K562 (cell line): Measurements from ENCODE around the gene VSIG10. TPM values are rescaled to one million over a fixed set of nuclear protein-coding genes. Genes with fewer than 3 reads are reported as not detected.

Experiments used
- CBFA2T2 ChIP-seq: fragments of 450-650 bp; conservative IDR thresholded peaks from 2 replicates; pipeline ENCODE4 v1.6.1; 2017; ENCODE audit warnings: mild to moderate bottlenecking
- E2F5 ChIP-seq: sonication (generic); formaldehyde crosslinking; IDR thresholded peaks from 2 replicates; pipeline ENCODE4 v1.8.0; 2022; ENCODE audit warnings: mild to moderate bottlenecking, missing genetic modification reagents
- E2F6 ChIP-seq, 2 experiments: IDR thresholded peaks; 2 replicates each; pipeline ENCODE4 v1.6.1; 2011; ENCODE audit warnings: borderline replicate concordance in 1 of 2, control low read depth in 1 of 2, low read depth in 1 of 2, low read length in 1 of 2, mild to moderate bottlenecking in 1 of 2, mixed read lengths in 1 of 2, moderate library complexity in 1 of 2; ENCODE audit not compliant: insufficient read depth in 1 of 2, insufficient read length in 1 of 2, poor library complexity in 1 of 2, severe bottlenecking in 1 of 2; ENCODE audit errors: extremely low read depth in 1 of 2
- HDAC2 ChIP-seq: fragments of 450-650 bp; IDR thresholded peaks from 2 replicates; pipeline ENCODE4 v1.6.1; 2016; ENCODE audit warnings: mild to moderate bottlenecking
- HMGN3 ChIP-seq: IDR thresholded peaks from 2 replicates; pipeline ENCODE4 v1.6.1; 2011; ENCODE audit warnings: borderline replicate concordance, low read depth, mild to moderate bottlenecking, mixed read lengths, low read length; ENCODE audit not compliant: insufficient read length; ENCODE audit errors: extremely low read depth
- KDM2B ChIP-seq: fragments of 250-450 bp; sonication (Bioruptor Pico); IDR thresholded peaks from 2 replicates; pipeline ENCODE4 v1.8.0; 2021; ENCODE audit warnings: mild to moderate bottlenecking, moderate library complexity
- KLF16 ChIP-seq: IDR thresholded peaks from 2 replicates; pipeline ENCODE4 v1.6.1; 2016; ENCODE audit warnings: antibody characterized with exemption
- PHF20 ChIP-seq: fragments of 450-650 bp; IDR thresholded peaks from 2 replicates; pipeline ENCODE4 v1.6.1; 2018; ENCODE audit not compliant: partially characterized antibody
- PTBP1 ChIP-seq: fragments of 200-400 bp; formaldehyde crosslinking; IDR thresholded peaks from 2 replicates; pipeline ENCODE4 v1.6.1; 2017; ENCODE audit warnings: low read depth, low read length
- RUNX1 ChIP-seq: sonication (generic); IDR thresholded peaks from 2 replicates; pipeline ENCODE4 v1.6.1; 2016; ENCODE audit warnings: antibody characterized with exemption, low read depth
- TAF7 ChIP-seq: fragments of 450-650 bp; IDR thresholded peaks from 2 replicates; pipeline ENCODE4 v1.6.1; 2016; ENCODE audit warnings: missing genetic modification characterization, missing compliant biosample characterization
- TAF9B ChIP-seq: fragments of 450-650 bp; IDR thresholded peaks from 2 replicates; pipeline ENCODE4 v1.6.1; 2018; ENCODE audit warnings: mild to moderate bottlenecking; ENCODE audit not compliant: partially characterized antibody
- TFAP4 ChIP-seq: sonication (generic); formaldehyde crosslinking; IDR thresholded peaks from 2 replicates; pipeline ENCODE4 v1.8.0; 2022; ENCODE audit warnings: missing genetic modification reagents, mild to moderate bottlenecking, moderate library complexity, borderline replicate concordance
- ZBTB5 ChIP-seq: fragments of 450-650 bp; IDR thresholded peaks from 2 replicates; pipeline ENCODE4 v1.6.1; 2017; ENCODE audit warnings: antibody characterized with exemption
- ZFP91 ChIP-seq: sonication (generic); formaldehyde crosslinking; IDR thresholded peaks from 2 replicates; pipeline ENCODE4 v1.8.0; 2022; ENCODE audit warnings: mild to moderate bottlenecking, missing genetic modification reagents
- ZHX1 ChIP-seq: fragments of 150-350 bp; conservative IDR thresholded peaks from 2 replicates; pipeline ENCODE4 v1.6.1; 2014; ENCODE audit warnings: low read length
- ZKSCAN1 ChIP-seq: fragments of 150-350 bp; IDR thresholded peaks from 2 replicates; pipeline ENCODE4 v1.6.1; 2016; ENCODE audit warnings: low read depth, low read length
- polyA plus RNA-seq, 8 experiments: library from polyadenylated mRNA; depleted of rRNA in 4 of 8; stranded (reverse) in 5 of 8; unstranded in 3 of 8; fragments of >200 nt; fragmentation: Nextera tagmentation in 2 of 8; fragmentation: Illumina TruSeq in 1 of 8; extraction: Ambion mirVana in 2 of 8; extraction: Trizol in 1 of 8; gene quantifications; 2 replicates each; pipeline versions ENCODE4 v1.2.1 to v1.2.3, GENCODE V29; 2011 to 2014; ENCODE audit warnings: inconsistent platforms in 1 of 8, missing spikeins in 1 of 8
- total RNA-seq, 7 experiments: library from RNA; depleted of rRNA in 6 of 7; stranded (reverse); fragments of >200 nt in 6 of 7; fragmentation: Illumina TruSeq in 2 of 7; extraction: Trizol in 2 of 7; gene quantifications; 2 replicates each; pipeline versions ENCODE4 v1.2.1 to v1.2.3, GENCODE V29; 2011 to 2021; ENCODE audit warnings: low replicate concordance in 1 of 7

Gene VSIG10
- total and polyA plus RNA-seq, 9 of the 15 experiments (the other 6 are each of a cell fraction or from before 2014, with no cell fraction given), result 4.1 to 8.8 (median 4.7) TPM

GRCh38 chr12:118016424-118017264, 87.2 kb downstream of the VSIG10 start, which contains the start of gene RFC5 (continued):
- peak; percentile 39 for TF ChIP-seq HMGN3
- TF ChIP-seq ZKSCAN1, result no peak
- TF ChIP-seq KLF16, result no peak
- TF ChIP-seq TFAP4 (CRISPR knock-in tag), result peak; percentile 85
- no peak for TF ChIP-seq PTBP1
- TF ChIP-seq ZHX1, result peak; percentile 94
- 0 out of 2 replicates have a peak, but pooled peaks have one; percentile 46 for TF ChIP-seq ZFP91 (CRISPR knock-in tag)
- TF ChIP-seq RUNX1, result 0 out of 2 replicates have a peak, but pooled peaks have one; percentile 45
- TF ChIP-seq TAF9B, result peak; percentile 35
- TF ChIP-seq E2F5 (CRISPR knock-in tag), result no peak
- 0 out of 2 replicates have a peak, but pooled peaks have one; percentile 13 for TF ChIP-seq CBFA2T2
- TF ChIP-seq ZBTB5, result no peak
- peak; percentile 90 to 94 for TF ChIP-seq E2F6 (IDR thresholded peaks at IDR 0.05; ENCODE audit: borderline replicate concordance in 1 of 2, extremely low read depth in 1 of 2, insufficient read depth in 1 of 2, insufficient read length in 1 of 2, low read depth in 1 of 2, low read length in 1 of 2, poor library complexity in 1 of 2, severe bottlenecking in 1 of 2)
- no peak for TF ChIP-seq KDM2B (CRISPR knock-in tag)
- TF ChIP-seq PHF20, result peak; percentile 79
- TF ChIP-seq TAF7 (tag), result peak; percentile 77
- TF ChIP-seq HDAC2, result no peak
